Left lung (tissue), 10 donors: Measurements from ENCODE around the gene ZNF546. TPM values are rescaled to one million over a fixed set of nuclear protein-coding genes. Genes with fewer than 3 reads are reported as not detected.
"Not testable (repeated sequence)": the region's sequence is repeated elsewhere in the genome, so short reads cannot be mapped to it uniquely, and the experiment has no call there.

Experiments used
- ATAC-seq: fragments of 200-7000 bp; cut with Tn5 transposase; one replicate; pipeline ENCODE4 v1.9.1; 2020; ENCODE audit warnings: moderate library complexity
- DNase-seq, 4 donors: peaks; one replicate each; pipeline ENCODE4 v3.0.0-alpha.2; 2013 to 2020
- H3K27ac ChIP-seq, 2 donors: fragments of 200-600 bp; sonication (generic) in 1 of 2; one replicate each; pipeline versions ENCODE4 v1.5.0 to v1.8.0; 2020 to 2021
- H3K27me3 ChIP-seq, 2 donors: fragments of 200-600 bp; sonication (generic) in 1 of 2; one replicate each; pipeline versions ENCODE4 v1.5.0 to v1.8.0; 2020 to 2021
- H3K36me3 ChIP-seq, 2 donors: fragments of 200-600 bp; sonication (generic) in 1 of 2; one replicate each; pipeline versions ENCODE4 v1.5.0 to v1.8.0; 2020 to 2021
- H3K4me1 ChIP-seq, 2 donors: fragments of 200-600 bp; one replicate each; pipeline ENCODE4 v1.8.0; 2021
- H3K4me3 ChIP-seq, 2 donors: fragments of 200-600 bp; sonication (generic) in 1 of 2; one replicate each; pipeline versions ENCODE4 v1.5.0 to v1.8.0; 2020 to 2021; ENCODE audit warnings: mild to moderate bottlenecking in 1 of 2
- H3K9me3 ChIP-seq, 2 donors: fragments of 200-600 bp; sonication (generic) in 1 of 2; one replicate each; pipeline versions ENCODE4 v1.5.0 to v1.8.0; 2020 to 2021
- CTCF ChIP-seq, 2 donors: fragments of 200-600 bp; sonication (generic) in 1 of 2; IDR thresholded peaks; one replicate each; pipeline versions ENCODE4 v1.5.0 to v1.8.0; 2021; ENCODE audit warnings: antibody characterized with exemption in 2 of 2
- intact Hi-C, 2 donors: fragments of 100-400 bp; cut with DNase I; formaldehyde crosslinking; loops; one replicate each; pipeline versions ENCODE4 v1.11.2 to v1.14.2; 2022
- polyA plus RNA-seq, 6 donors: library from polyadenylated mRNA; unstranded; fragments of 120-200 nt; gene quantifications; one replicate each; pipeline ENCODE4 v1.2.1, GENCODE V29; 2013; ENCODE audit not compliant: insufficient read length in 6 of 6
- total RNA-seq, 2 donors: library from RNA; stranded (reverse); fragmentation: NEBNext Ultra II Directional; extraction: Animal tissue kit (Norgen Biotek cat#: 25700); gene quantifications; one replicate each; pipeline ENCODE4 v1.2.1, GENCODE V29; 2021
- donor health status: DM: no; HTN: yes; CAD: no.
- donor health status: DM: no; HTN: no; CAD: no.

The ZNF546 gene
- total and polyA plus RNA-seq, 8 donors, result 5.1 to 10.7 (median 8.8) TPM

GRCh38 chr19:39953915-39954314, 42.9 kb upstream of the ZNF546 start:
- peaks cover 0 to 80% of the 10 kb centered on the region in 2 donors for H3K27me3 ChIP-seq
- DNase-seq (no peak), ATAC-seq (no peak)
- TF ChIP-seq CTCF (IDR thresholded peaks at IDR 0.05), result no peak
- no peaks in the 10 kb centered on the region for H3K9me3 ChIP-seq
- H3K4me3 ChIP-seq, result no peak overlapping the region
- H3K4me1 ChIP-seq, result peaks cover 0 to 16% of the 10 kb centered on the region in 2 donors
- H3K27ac ChIP-seq, result no peak overlapping the region
- intact Hi-C loops, result no loop called here
- no peaks in the 10 kb centered on the region for H3K36me3 ChIP-seq

DNA sequence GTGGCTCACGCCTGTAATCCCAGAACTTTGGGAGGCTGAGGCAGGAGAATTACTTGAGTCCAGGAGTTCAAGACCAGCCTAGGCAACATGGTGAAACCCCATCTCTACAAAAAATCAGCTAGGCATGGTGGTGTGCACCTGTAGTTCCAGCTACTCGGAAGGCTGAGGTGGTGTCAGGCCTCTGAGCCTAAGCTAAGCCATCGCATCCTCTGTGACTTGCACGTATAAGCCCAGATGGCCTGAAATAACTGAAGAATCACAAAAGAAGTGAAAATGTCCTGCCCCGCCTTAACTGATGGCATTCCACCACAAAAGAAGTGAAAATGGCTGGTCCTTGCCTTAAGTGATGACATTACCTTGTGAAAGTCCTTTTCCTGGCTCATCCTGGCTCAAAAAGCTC, 39.0 kb upstream of the ZNF546 start:
- peaks cover 0 to 11% of the 10 kb centered on the region in 2 donors for H3K4me1 ChIP-seq
- H3K9me3 ChIP-seq, intact Hi-C loops, DNase-seq, H3K36me3 ChIP-seq, H3K27ac ChIP-seq, ATAC-seq, H3K4me3 ChIP-seq: not testable (repeated sequence)
- peaks cover 0 to 79% of the 10 kb centered on the region in 2 donors for H3K27me3 ChIP-seq

GRCh38 chr19:39958942-39959341, 37.9 kb upstream of the ZNF546 start:
- H3K27ac ChIP-seq, H3K36me3 ChIP-seq, H3K4me3 ChIP-seq, ATAC-seq, DNase-seq, H3K9me3 ChIP-seq, H3K4me1 ChIP-seq, intact Hi-C loops: not testable (repeated sequence)
- peaks cover 0 to 86% of the 10 kb centered on the region in 2 donors for H3K27me3 ChIP-seq

DNA sequence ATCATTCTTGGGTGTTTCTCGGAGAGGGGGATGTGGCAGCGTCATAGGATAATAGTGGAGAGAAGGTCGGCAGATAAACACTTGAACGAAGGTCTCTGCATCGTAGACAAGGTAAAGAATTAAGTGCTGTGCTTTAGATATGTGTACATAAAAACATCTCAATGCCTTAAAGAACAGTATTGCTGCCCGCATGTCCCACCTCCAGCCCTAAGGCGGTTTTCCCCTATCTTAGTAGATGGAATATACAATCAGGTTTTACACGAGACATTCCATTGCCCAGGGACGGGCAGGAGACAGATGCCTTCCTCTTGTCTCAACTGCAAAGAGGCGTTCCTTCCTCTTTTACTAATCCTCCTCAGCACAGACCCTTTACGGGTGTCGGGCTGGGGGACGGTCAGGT, 37.5 kb upstream of the ZNF546 start:
- H3K4me3 ChIP-seq, H3K27ac ChIP-seq, ATAC-seq, H3K4me1 ChIP-seq, H3K9me3 ChIP-seq, H3K36me3 ChIP-seq, DNase-seq, intact Hi-C loops: not testable (repeated sequence)
- peaks cover 0 to 86% of the 10 kb centered on the region in 2 donors for H3K27me3 ChIP-seq

- no peaks in the 10 kb centered on the region for H3K9me3 ChIP-seq
- no peak overlapping the region for H3K4me3 ChIP-seq
- ATAC-seq (no peak), DNase-seq (no peak)
- no peak overlapping the region for H3K27ac ChIP-seq
- intact Hi-C loops, result no loop called here
- peaks cover 0 to 88% of the 10 kb centered on the region in 2 donors for H3K27me3 ChIP-seq
- no peaks in the 10 kb centered on the region for H3K4me1 ChIP-seq
- TF ChIP-seq CTCF (IDR thresholded peaks at IDR 0.05), result no peak
- H3K36me3 ChIP-seq, result no peaks in the 10 kb centered on the region
Measured at GRCh38 chr19:39963898-39964297, 33.0 kb upstream of the ZNF546 start.

DNA sequence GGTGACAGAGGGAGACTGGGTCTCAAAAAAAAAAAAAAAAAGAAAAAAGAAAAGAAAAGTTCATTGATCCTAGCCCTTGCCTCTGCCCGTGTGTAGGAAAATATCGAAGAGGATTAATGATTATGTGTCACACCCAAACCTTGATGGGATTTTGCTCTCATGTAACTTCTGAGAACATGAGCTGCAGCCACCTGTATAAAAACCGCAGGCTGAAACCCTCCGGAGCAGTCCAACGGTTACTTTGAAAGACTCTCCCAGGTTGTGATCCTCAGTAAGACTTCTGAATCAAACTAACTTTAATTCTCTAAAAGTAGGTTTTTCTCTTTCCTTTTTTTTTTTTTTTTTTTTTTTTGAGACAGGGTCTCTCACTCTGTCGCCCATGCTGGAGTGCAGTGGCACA, 30.2 kb upstream of the ZNF546 start:
- H3K4me3 ChIP-seq, result no peak overlapping the region
- intact Hi-C loops, result no loop called here
- no peak for TF ChIP-seq CTCF (IDR thresholded peaks at IDR 0.05)
- H3K4me1 ChIP-seq, result peaks cover 7 to 13% of the 10 kb centered on the region in 2 donors
- DNase-seq, result no peak
- no peak overlapping the region for H3K27ac ChIP-seq
- no peak for ATAC-seq
- peaks cover 0 to 61% of the 10 kb centered on the region in 2 donors for H3K27me3 ChIP-seq
- H3K36me3 ChIP-seq, result no peaks in the 10 kb centered on the region
- H3K9me3 ChIP-seq, result no peaks in the 10 kb centered on the region

DNA sequence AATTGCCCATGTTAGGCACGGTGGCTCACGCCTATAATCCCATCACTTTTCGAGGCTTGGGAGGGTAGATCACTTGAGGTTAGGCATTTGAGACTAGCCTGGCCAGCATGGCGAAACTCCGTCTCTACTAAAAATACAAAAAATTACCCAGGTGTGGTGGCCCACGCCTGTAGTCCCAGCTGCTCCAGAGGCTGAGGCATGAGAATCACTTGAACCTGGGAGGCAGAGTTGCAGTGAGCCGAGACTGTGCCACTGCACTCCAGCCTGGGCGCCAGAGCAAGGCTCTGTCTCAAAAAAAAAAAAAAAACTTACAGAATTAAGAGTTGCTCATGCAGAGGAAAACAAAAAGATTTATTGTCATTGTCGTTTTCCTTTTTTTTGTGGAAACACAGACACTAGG, 29.3 kb upstream of the ZNF546 start:
- TF ChIP-seq CTCF (IDR thresholded peaks at IDR 0.05), result no peak

More for the DNA sequence above, 29.3 kb upstream of the ZNF546 start:
- Histone ChIP-seq H3K4me3 (no peak overlapping the region), H3K27me3 (peaks cover 0 to 52% of the 10 kb centered on the region in 2 donors), H3K27ac (no peak overlapping the region), H3K4me1 (peaks cover 10 to 23% of the 10 kb centered on the region in 2 donors), H3K36me3 (peaks cover 0 to 6% of the 10 kb centered on the region in 2 donors), H3K9me3 (no peaks in the 10 kb centered on the region)
- ATAC-seq, result no peak
- no peak for DNase-seq
- intact Hi-C loops, result no loop called here
